Hepatocyte (in vitro differentiated cells): ENCODE measurements around the gene SLC1A2. TPM values are rescaled to one million over a fixed set of nuclear protein-coding genes. Genes with fewer than 3 reads are reported as not detected.

Source experiments
- DNase-seq: peaks from one replicate; pipeline ENCODE4 v3.0.0-alpha.2; 2016; ENCODE audit warnings: low spot score
- H2AFZ ChIP-seq: fragments of 200-600 bp; sonication (generic); 2 replicates; pipeline ENCODE4 v1.6.0; 2016; ENCODE audit warnings: antibody characterized with exemption, mild to moderate bottlenecking
- H3K27ac ChIP-seq: fragments of 200-600 bp; sonication (generic); 2 replicates; pipeline ENCODE4 v1.5.1; 2016; ENCODE audit warnings: mild to moderate bottlenecking
- H3K27me3 ChIP-seq: fragments of 200-600 bp; sonication (generic); 2 replicates; pipeline ENCODE4 v1.6.1; 2016
- H3K36me3 ChIP-seq: fragments of 200-600 bp; sonication (generic); replicated peaks from 2 replicates; pipeline ENCODE4 v1.5.1; 2016; ENCODE audit warnings: low read depth; ENCODE audit not compliant: insufficient read depth
- H3K4me1 ChIP-seq: fragments of 200-600 bp; sonication (generic); 2 replicates; pipeline ENCODE4 v1.5.1; 2016; ENCODE audit warnings: mild to moderate bottlenecking, moderate library complexity; ENCODE audit not compliant: insufficient read depth
- H3K4me2 ChIP-seq: fragments of 200-600 bp; sonication (generic); 2 replicates; pipeline ENCODE4 v1.6.0; 2016
- H3K4me3 ChIP-seq: fragments of 200-600 bp; sonication (generic); 2 replicates; pipeline ENCODE4 v1.5.1; 2016; ENCODE audit warnings: mild to moderate bottlenecking
- H3K79me2 ChIP-seq: fragments of 200-600 bp; sonication (generic); 2 replicates; pipeline ENCODE4 v1.6.0; 2017; ENCODE audit warnings: mild to moderate bottlenecking
- H3K9me2 ChIP-seq: fragments of 200-600 bp; sonication (generic); replicated peaks from 2 replicates; pipeline ENCODE4 v1.6.0; 2017; ENCODE audit warnings: mild to moderate bottlenecking; ENCODE audit not compliant: insufficient read depth
- H3K9me3 ChIP-seq: fragments of 200-600 bp; sonication (generic); 2 replicates; pipeline ENCODE4 v1.5.1; 2016; ENCODE audit warnings: low read depth, mild to moderate bottlenecking
- H4K20me1 ChIP-seq: fragments of 200-600 bp; sonication (generic); 2 replicates; pipeline ENCODE4 v1.6.0; 2016; ENCODE audit warnings: mild to moderate bottlenecking; ENCODE audit not compliant: insufficient read depth, poor library complexity, severe bottlenecking
- CTCF ChIP-seq: fragments of 200-600 bp; sonication (generic); IDR thresholded peaks from 2 replicates; pipeline ENCODE4 v1.5.1; 2016; ENCODE audit warnings: antibody characterized with exemption, mild to moderate bottlenecking; ENCODE audit not compliant: poor library complexity
- EZH2 ChIP-seq: fragments of 200-600 bp; sonication (generic); IDR thresholded peaks from 2 replicates; pipeline ENCODE4 v1.6.1; 2016; ENCODE audit warnings: antibody characterized with exemption, mild to moderate bottlenecking, borderline replicate concordance
- EZH2phosphoT487 ChIP-seq: fragments of 200-600 bp; sonication (generic); IDR thresholded peaks from one replicate; pipeline ENCODE4 v1.6.1; 2018; ENCODE audit warnings: antibody characterized with exemption, mild to moderate bottlenecking, low read depth, moderate library complexity; ENCODE audit not compliant: unreplicated experiment, severe bottlenecking
- WGBS: methylation state at CpG from one replicate; pipeline ENCODE4 v1.1.6; 2016; ENCODE audit warnings: low lambda C conversion rate; ENCODE audit errors: missing lambda C conversion rate; 5-methylcytosine and 5-hydroxymethylcytosine counted together
- polyA plus RNA-seq: library from polyadenylated mRNA; unstranded; fragments of >200 nt; fragmentation: Nextera tagmentation; extraction: Ambion mirVana; gene quantifications from 2 replicates; pipeline ENCODE4 v1.2.1, GENCODE V29; 2016
- total RNA-seq: library from RNA; depleted of rRNA; stranded (reverse); fragments of >200 nt; gene quantifications from 2 replicates; pipeline ENCODE4 v1.2.3, GENCODE V29; 2014

The SLC1A2 gene
- total and polyA plus RNA-seq, 2 experiments from 2014 or later = 0.59 to 2.9 TPM

- no peaks in the 10 kb centered on the region for H3K9me3 ChIP-seq
- H2AFZ ChIP-seq = no peak overlapping the region
- H3K27ac ChIP-seq = no peak overlapping the region
- H3K9me2 ChIP-seq = no peaks in the 10 kb centered on the region
- TF ChIP-seq CTCF (no peak), EZH2 (no peak), EZH2phosphoT487 (no peak)
- H4K20me1 ChIP-seq = no peaks in the 10 kb centered on the region
- DNase-seq = no peak
- H3K4me3 ChIP-seq = no peak overlapping the region
- no peaks in the 10 kb centered on the region for H3K27me3 ChIP-seq
- 83% methylated on average over 5 of the region's 5 CpGs for WGBS
- no peaks in the 10 kb centered on the region for H3K4me1 ChIP-seq
- H3K4me2 ChIP-seq = no peak overlapping the region
- H3K79me2 ChIP-seq = no peaks in the 10 kb centered on the region
- H3K36me3 ChIP-seq = no peaks in the 10 kb centered on the region
Observed at GRCh38 chr11:35287344-35287890, 131.9 kb downstream of the SLC1A2 start.

GRCh38 chr11:35286126-35286525 lies 133.2 kb downstream of the SLC1A2 start:
- Histone ChIP-seq H3K9me3 (no peaks in the 10 kb centered on the region), H4K20me1 (no peaks in the 10 kb centered on the region), H3K79me2 (no peaks in the 10 kb centered on the region), H3K4me1 (no peaks in the 10 kb centered on the region), H3K27me3 (no peaks in the 10 kb centered on the region), H2AFZ (no peak overlapping the region), H3K27ac (no peak overlapping the region), H3K9me2 (no peaks in the 10 kb centered on the region), H3K4me2 (no peak overlapping the region), H3K4me3 (no peak overlapping the region), H3K36me3 (no peaks in the 10 kb centered on the region)
- TF ChIP-seq EZH2phosphoT487 (no peak), CTCF (no peak), EZH2 (no peak)
- no peak for DNase-seq

- Histone ChIP-seq H3K9me2 (no peaks in the 10 kb centered on the region), H3K9me3 (no peaks in the 10 kb centered on the region), H3K27me3 (no peaks in the 10 kb centered on the region), H3K4me3 (no peak overlapping the region), H2AFZ (no peak overlapping the region), H3K27ac (no peak overlapping the region), H3K4me1 (no peaks in the 10 kb centered on the region), H3K36me3 (no peaks in the 10 kb centered on the region), H3K4me2 (no peak overlapping the region), H4K20me1 (no peaks in the 10 kb centered on the region), H3K79me2 (no peaks in the 10 kb centered on the region)
- WGBS = 86% methylated on average over 1 of the region's 1 CpG
- no peak for DNase-seq
- TF ChIP-seq CTCF (no peak), EZH2phosphoT487 (no peak), EZH2 (no peak)
Observed at GRCh38 chr11:35285471-35285870, 133.9 kb downstream of the SLC1A2 start.
